ENCODE data around the gene ZNF280C.

- TF ChIP-seq, protein P1, sequence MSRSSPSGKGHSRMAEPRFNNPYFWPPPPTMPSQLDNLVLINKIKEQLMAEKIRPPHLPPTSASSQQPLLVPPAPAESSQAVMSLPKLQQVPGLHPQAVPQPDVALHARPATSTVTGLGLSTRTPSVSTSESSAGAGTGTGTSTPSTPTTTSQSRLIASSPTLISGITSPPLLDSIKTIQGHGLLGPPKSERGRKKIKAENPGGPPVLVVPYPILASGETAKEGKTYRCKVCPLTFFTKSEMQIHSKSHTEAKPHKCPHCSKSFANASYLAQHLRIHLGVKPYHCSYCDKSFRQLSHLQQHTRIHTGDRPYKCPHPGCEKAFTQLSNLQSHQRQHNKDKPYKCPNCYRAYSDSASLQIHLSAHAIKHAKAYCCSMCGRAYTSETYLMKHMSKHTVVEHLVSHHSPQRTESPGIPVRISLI (CRISPR knock-in tag; IDR thresholded peaks at IDR 0.05; ENCODE audit: borderline replicate concordance) = no peak
- TF ChIP-seq REST (IDR thresholded peaks at IDR 0.05; ENCODE audit: borderline replicate concordance in 1 of 2, low read depth in 1 of 2, low read length in 2 of 2) (no peak), PCBP1 (IDR thresholded peaks at IDR 0.05; ENCODE audit: borderline replicate concordance, low read depth, low read length) (no peak), EP300 (IDR thresholded peaks at IDR 0.05; ENCODE audit: low read depth in 2 of 2, low read length in 2 of 2) (no peak), EP300 (CRISPR knock-in tag; IDR thresholded peaks at IDR 0.05; ENCODE audit: borderline replicate concordance) (no peak), JUN (CRISPR knock-in tag; IDR thresholded peaks at IDR 0.05) (no peak), TCF7 (IDR thresholded peaks at IDR 0.05; ENCODE audit: low read depth) (no peak), FOXM1 (CRISPR knock-in tag; IDR thresholded peaks at IDR 0.05) (no peak), HNRNPL (IDR thresholded peaks at IDR 0.05; ENCODE audit: low read depth, low read length) (no peak), SMC3 (IDR thresholded peaks at IDR 0.05; ENCODE audit: low read length) (no peak), NKX3-1 (CRISPR knock-in tag; IDR thresholded peaks at IDR 0.05) (no peak)
- TF ChIP-seq, protein P2, sequence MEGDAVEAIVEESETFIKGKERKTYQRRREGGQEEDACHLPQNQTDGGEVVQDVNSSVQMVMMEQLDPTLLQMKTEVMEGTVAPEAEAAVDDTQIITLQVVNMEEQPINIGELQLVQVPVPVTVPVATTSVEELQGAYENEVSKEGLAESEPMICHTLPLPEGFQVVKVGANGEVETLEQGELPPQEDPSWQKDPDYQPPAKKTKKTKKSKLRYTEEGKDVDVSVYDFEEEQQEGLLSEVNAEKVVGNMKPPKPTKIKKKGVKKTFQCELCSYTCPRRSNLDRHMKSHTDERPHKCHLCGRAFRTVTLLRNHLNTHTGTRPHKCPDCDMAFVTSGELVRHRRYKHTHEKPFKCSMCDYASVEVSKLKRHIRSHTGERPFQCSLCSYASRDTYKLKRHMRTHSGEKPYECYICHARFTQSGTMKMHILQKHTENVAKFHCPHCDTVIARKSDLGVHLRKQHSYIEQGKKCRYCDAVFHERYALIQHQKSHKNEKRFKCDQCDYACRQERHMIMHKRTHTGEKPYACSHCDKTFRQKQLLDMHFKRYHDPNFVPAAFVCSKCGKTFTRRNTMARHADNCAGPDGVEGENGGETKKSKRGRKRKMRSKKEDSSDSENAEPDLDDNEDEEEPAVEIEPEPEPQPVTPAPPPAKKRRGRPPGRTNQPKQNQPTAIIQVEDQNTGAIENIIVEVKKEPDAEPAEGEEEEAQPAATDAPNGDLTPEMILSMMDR (CRISPR knock-in tag; IDR thresholded peaks at IDR 0.05) = no peak
- TF ChIP-seq, protein P3, sequence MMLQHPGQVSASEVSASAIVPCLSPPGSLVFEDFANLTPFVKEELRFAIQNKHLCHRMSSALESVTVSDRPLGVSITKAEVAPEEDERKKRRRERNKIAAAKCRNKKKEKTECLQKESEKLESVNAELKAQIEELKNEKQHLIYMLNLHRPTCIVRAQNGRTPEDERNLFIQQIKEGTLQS (CRISPR knock-in tag; IDR thresholded peaks at IDR 0.05) = no peak
Measured at GRCh38 chrX:130167040-130167439, 101.7 kb downstream of the ZNF280C start.
